NAMALWA (cell line): ENCODE data around the gene MAGEA12.
"Not testable (repeated sequence)": the region's sequence is repeated elsewhere in the genome, so short reads cannot be mapped to it uniquely, and the experiment has no call there.

ENCODE experiments used
- DNase-seq: peaks from one replicate; pipeline ENCODE4 v3.0.0-alpha.2; 2015; ENCODE audit warnings: low spot score

MAGEA12 gene

DNA sequence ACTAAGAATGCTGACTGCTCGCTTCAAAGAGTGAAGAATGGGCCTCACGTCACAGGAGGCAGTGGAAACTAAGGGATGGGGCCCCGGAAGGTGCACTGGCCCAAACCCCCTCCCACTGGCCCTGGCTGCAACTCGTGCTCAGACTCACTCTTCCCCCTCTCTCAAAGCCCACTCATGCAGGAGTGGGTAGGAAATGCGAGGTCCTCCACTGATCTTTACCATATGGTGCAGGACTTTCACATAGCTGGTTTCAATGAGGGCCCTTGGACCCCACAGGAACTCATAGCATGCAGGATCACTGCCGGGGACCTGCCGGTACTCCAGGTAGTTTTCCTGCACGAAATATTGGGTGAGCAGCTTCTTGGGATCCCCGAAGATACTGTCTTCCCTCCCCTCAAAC is 33.0 kb downstream of the MAGEA12 start:
- not testable (repeated sequence) for DNase-seq

DNA sequence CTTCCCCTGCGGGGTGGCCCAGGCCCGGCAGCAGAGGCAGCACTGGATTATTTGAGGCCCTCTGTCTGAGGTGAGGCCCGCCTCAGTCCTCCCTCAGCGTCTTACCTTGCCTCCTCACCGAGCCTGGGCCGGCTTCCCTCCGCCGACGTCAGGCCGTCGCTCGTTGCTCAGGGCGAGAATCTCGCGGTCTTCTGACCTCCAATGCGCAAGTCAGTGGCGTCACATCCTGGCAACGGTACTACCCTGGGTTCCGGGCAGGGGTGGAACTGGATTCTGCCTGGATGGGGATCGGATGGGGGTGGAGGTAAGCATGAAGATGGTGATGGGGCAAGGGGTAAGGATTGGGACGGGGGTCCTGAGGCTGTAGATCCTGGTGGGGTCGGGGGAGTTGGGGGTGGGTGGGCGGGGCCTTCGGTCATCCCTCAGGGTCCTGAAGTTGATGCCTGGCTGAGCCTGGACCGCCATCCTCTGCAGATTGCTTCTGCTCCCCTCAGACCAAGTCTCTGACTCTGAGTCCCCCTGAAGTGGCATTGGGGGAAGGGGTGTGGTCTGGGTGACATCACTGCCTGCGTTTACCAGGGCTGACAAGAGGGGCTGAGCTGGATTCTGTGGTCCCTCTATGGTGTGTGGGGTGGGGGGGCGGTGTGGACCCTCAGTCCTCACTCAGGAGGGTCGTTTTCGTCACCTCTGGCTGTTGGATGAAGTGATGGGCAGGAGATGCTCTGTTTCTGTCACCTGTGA is 36.2 kb downstream of the MAGEA12 start, which contains the start of gene MAGEA6:
TSS of gene MAGEA6 (minus strand) at position 141 of the 741 bp plus-strand sequence. CDS start 2,039 bp downstream, outside the sequence.
- DNase-seq = not testable (repeated sequence)

DNA sequence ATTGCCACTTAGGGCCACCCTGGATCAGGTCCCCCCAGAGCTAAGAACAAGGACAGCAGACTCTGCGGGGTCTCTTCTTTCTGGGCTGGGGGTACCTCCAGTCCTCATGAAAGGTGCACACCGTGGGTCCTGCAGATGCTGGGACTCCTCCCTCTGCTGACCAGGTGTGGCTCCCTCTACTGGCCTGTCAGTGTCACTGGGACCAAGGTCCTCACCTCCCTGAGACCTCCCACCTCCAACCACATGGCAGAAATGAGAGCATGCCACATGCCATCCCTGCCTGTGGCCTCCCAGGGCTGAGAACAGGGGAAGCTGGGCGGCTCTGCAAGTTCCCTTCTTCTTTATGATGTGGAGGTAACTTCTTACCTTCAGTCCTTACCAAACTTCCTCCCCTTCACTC is 53.5 kb downstream of the MAGEA12 start:
- DNase-seq = not testable (repeated sequence)
